ENCODE data around the gene FTSJ1. TPM values are rescaled to one million over a fixed set of nuclear protein-coding genes. Genes with fewer than 3 reads are reported as not detected.

Gene FTSJ1
- total and polyA plus RNA-seq, 2 of the 4 experiments (the other 2 are of a cell fraction) = 50.8 to 59.9 TPM

DNA sequence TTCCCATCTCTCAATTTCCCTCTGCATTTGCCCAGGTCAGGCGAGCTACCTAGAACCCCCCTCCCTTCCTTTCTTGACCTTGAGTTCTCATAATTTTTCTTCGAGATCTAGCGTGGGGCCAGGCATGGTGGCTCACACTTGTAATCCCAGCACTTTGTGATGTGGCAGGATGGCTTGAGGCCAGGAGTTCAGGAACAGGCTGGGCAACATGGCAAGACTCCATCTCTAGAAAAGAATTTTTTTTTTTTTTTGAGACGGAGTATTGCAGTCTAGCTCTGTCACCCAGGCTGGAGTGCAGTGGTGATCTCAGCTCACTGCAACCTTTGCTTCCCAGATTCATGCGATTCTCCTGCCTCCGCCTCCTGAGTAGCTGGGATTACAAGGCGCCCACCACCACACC lies 28.3 kb downstream of the FTSJ1 start:
- Histone ChIP-seq H2BK5ac (ENCODE audit: low read depth, low read length, poor library complexity, severe bottlenecking) (no peak overlapping the region), H3K27ac (ENCODE audit: insufficient read depth, low read length) (no peak overlapping the region), H3K4me3 (ENCODE audit: insufficient read depth, low read depth, low read length) (no peak overlapping the region), H4K5ac (ENCODE audit: low read depth, low read length) (no peak overlapping the region), H3K4me1 (ENCODE audit: control insufficient read depth, insufficient read depth, low read length) (no peaks in the 10 kb centered on the region), H3K14ac (replicated peaks; ENCODE audit: low read depth, low read length) (no peak overlapping the region), H2AK9ac (replicated peaks; ENCODE audit: low read depth, low read length, poor library complexity) (no peak overlapping the region), H4K8ac (ENCODE audit: low read depth in 2 of 2, low read length in 2 of 2) (no peak overlapping the region), H3K9me3 (ENCODE audit: control insufficient read depth, insufficient read depth, low read length) (no peaks in the 10 kb centered on the region), H3K27me3 (ENCODE audit: control insufficient read depth, insufficient read depth, low read length) (no peaks in the 10 kb centered on the region; the same call in 1 of the 2 replicates), H2AFZ (replicated peaks; ENCODE audit: low read length, poor library complexity) (no peak overlapping the region), H3K9ac (ENCODE audit: low read depth, low read length) (no peak overlapping the region), H2BK20ac (ENCODE audit: low read depth, low read length) (no peak overlapping the region), H3K18ac (ENCODE audit: low read depth, low read length) (no peak overlapping the region), H2BK120ac (ENCODE audit: low read depth, low read length) (no peak overlapping the region), H3K4ac (ENCODE audit: low read depth, low read length) (no peak overlapping the region), H4K20me1 (ENCODE audit: insufficient read depth, low read length) (no peaks in the 10 kb centered on the region), H3K36me3 (ENCODE audit: control insufficient read depth, insufficient read depth, low read length) (no peaks in the 10 kb centered on the region), H2AK5ac (ENCODE audit: low read depth, low read length) (no peak overlapping the region), H3K79me1 (ENCODE audit: low read depth in 1 of 2, low read length in 2 of 2) (peaks cover 4 to 7% of the 10 kb centered on the region in 2 experiments; a peak in 3 of 4 replicates), H3K56ac (ENCODE audit: extremely low read depth, insufficient read depth, low read length) (no peak overlapping the region), H2BK15ac (ENCODE audit: low read depth, low read length) (no peak overlapping the region), H4K91ac (ENCODE audit: insufficient read depth, low read depth, low read length) (no peak overlapping the region), H3K4me2 (ENCODE audit: low read depth, low read length) (no peak overlapping the region), H3K23ac (ENCODE audit: low read depth, low read length) (no peak overlapping the region), H3K9me1 (ENCODE audit: insufficient read depth, low read length) (no peaks in the 10 kb centered on the region)
- DNase-seq = no peak
- no TSS peak for BruUV-seq (replicated peaks)
- ChIA-PET CTCF (no interaction called here), POLR2A (ENCODE audit: unreplicated experiment) (no interaction called here)
- intact Hi-C loops (cut with micrococcal nuclease) = no loop called here
- in situ Hi-C loops (cut with MboI; ENCODE audit: low sequenced_read_pairs) = no loop called here
- no peak for ATAC-seq (ENCODE audit: low read depth)
- dilution Hi-C loops (cut with HindIII; ENCODE audit: low sequenced_read_pairs, unreplicated experiment) = no loop called here
- no CpG with 5 or more reads among the region's 7 CpGs for WGBS, 2 experiments (ENCODE audit: extremely low coverage in 2 of 2, insufficient read length in 1 of 2)
- no peak for TF ChIP-seq RCOR1 (IDR thresholded peaks at IDR 0.05; ENCODE audit: insufficient replicate concordance, low read length)
- no peak for TF ChIP-seq BHLHE40 (IDR thresholded peaks at IDR 0.05; ENCODE audit: low read depth, low read length)
- TF ChIP-seq MAFK (IDR thresholded peaks at IDR 0.05; ENCODE audit: low read depth, low read length) = no peak
- no peak for TF ChIP-seq MXI1 (IDR thresholded peaks at IDR 0.05; ENCODE audit: borderline replicate concordance, low read depth, low read length)
- no peak for TF ChIP-seq CHD1 (IDR thresholded peaks at IDR 0.05; ENCODE audit: low read depth, low read length)
- no peak for TF ChIP-seq NFE2L2 (IDR thresholded peaks at IDR 0.05; ENCODE audit: low read depth, low read length)
- TF ChIP-seq, protein P1, sequence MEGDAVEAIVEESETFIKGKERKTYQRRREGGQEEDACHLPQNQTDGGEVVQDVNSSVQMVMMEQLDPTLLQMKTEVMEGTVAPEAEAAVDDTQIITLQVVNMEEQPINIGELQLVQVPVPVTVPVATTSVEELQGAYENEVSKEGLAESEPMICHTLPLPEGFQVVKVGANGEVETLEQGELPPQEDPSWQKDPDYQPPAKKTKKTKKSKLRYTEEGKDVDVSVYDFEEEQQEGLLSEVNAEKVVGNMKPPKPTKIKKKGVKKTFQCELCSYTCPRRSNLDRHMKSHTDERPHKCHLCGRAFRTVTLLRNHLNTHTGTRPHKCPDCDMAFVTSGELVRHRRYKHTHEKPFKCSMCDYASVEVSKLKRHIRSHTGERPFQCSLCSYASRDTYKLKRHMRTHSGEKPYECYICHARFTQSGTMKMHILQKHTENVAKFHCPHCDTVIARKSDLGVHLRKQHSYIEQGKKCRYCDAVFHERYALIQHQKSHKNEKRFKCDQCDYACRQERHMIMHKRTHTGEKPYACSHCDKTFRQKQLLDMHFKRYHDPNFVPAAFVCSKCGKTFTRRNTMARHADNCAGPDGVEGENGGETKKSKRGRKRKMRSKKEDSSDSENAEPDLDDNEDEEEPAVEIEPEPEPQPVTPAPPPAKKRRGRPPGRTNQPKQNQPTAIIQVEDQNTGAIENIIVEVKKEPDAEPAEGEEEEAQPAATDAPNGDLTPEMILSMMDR (conservative IDR thresholded peaks at IDR 0.05; ENCODE audit: low read depth, low read length) = no peak
- TF ChIP-seq, protein P2, sequence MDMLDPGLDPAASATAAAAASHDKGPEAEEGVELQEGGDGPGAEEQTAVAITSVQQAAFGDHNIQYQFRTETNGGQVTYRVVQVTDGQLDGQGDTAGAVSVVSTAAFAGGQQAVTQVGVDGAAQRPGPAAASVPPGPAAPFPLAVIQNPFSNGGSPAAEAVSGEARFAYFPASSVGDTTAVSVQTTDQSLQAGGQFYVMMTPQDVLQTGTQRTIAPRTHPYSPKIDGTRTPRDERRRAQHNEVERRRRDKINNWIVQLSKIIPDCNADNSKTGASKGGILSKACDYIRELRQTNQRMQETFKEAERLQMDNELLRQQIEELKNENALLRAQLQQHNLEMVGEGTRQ (IDR thresholded peaks at IDR 0.05; ENCODE audit: low read depth, low read length) = no peak
- no peak for TF ChIP-seq MAZ (IDR thresholded peaks at IDR 0.05; ENCODE audit: borderline replicate concordance, low read depth, low read length)
- TF ChIP-seq SMC3 (IDR thresholded peaks at IDR 0.05; ENCODE audit: low read depth, low read length) = no peak
- TF ChIP-seq RFX5 (IDR thresholded peaks at IDR 0.05; ENCODE audit: low read depth, low read length) = no peak
- TF ChIP-seq, protein P3, sequence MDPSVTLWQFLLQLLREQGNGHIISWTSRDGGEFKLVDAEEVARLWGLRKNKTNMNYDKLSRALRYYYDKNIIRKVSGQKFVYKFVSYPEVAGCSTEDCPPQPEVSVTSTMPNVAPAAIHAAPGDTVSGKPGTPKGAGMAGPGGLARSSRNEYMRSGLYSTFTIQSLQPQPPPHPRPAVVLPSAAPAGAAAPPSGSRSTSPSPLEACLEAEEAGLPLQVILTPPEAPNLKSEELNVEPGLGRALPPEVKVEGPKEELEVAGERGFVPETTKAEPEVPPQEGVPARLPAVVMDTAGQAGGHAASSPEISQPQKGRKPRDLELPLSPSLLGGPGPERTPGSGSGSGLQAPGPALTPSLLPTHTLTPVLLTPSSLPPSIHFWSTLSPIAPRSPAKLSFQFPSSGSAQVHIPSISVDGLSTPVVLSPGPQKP (IDR thresholded peaks at IDR 0.05; ENCODE audit: borderline replicate concordance, low read depth, low read length) = no peak
- no peak for TF ChIP-seq CEBPB (IDR thresholded peaks at IDR 0.05; ENCODE audit: low read depth, low read length)
- TF ChIP-seq POLR2A (IDR thresholded peaks at IDR 0.05; ENCODE audit: low read depth, low read length) = no peak
- no peak for TF ChIP-seq FOS (IDR thresholded peaks at IDR 0.05; ENCODE audit: low read depth, low read length)
- TF ChIP-seq RAD21 (IDR thresholded peaks at IDR 0.05; ENCODE audit: low read length) = no peak
